GM23338 (cell line): Measurements from ENCODE around the gene JAKMIP2. TPM values are rescaled to one million over a fixed set of nuclear protein-coding genes. Genes with fewer than 3 reads are reported as not detected.

Experiments used
- ATAC-seq: fragments of 200-7000 bp; cut with Tn5 transposase; 3 replicates; pipeline ENCODE4 v1.9.1; 2020
- DNase-seq: peaks from one replicate; pipeline ENCODE4 v3.0.0-alpha.2; 2015; ENCODE audit warnings: low spot score
- H2AFZ ChIP-seq: fragments of 200-600 bp; sonication (generic); 2 replicates; pipeline ENCODE4 v1.8.0; 2016; ENCODE audit warnings: antibody characterized with exemption, mild to moderate bottlenecking, moderate library complexity
- H3F3A ChIP-seq: fragments of 200-600 bp; sonication (generic); replicated peaks from 2 replicates; pipeline ENCODE4 v1.8.0; 2017; ENCODE audit warnings: antibody characterized with exemption, mixed run types, low read depth
- H3K27ac ChIP-seq: fragments of 200-600 bp; sonication (generic); 2 replicates; pipeline ENCODE4 v1.6.1; 2016; ENCODE audit warnings: low read depth
- H3K27me3 ChIP-seq: fragments of 200-600 bp; sonication (generic); 2 replicates; pipeline ENCODE4 v1.8.0; 2016; ENCODE audit warnings: mild to moderate bottlenecking, mixed run types, moderate library complexity; ENCODE audit not compliant: insufficient read depth
- H3K36me3 ChIP-seq: fragments of 200-600 bp; sonication (generic); 2 replicates; pipeline ENCODE4 v1.8.0; 2016; ENCODE audit warnings: mild to moderate bottlenecking; ENCODE audit not compliant: insufficient read depth
- H3K4me1 ChIP-seq: fragments of 200-600 bp; sonication (generic); 2 replicates; pipeline ENCODE4 v1.8.0; 2016; ENCODE audit warnings: mild to moderate bottlenecking, moderate library complexity; ENCODE audit not compliant: insufficient read depth
- H3K4me2 ChIP-seq: fragments of 200-600 bp; sonication (generic); 2 replicates; pipeline ENCODE4 v1.7.1; 2017; ENCODE audit warnings: mixed run types
- H3K4me3 ChIP-seq: fragments of 200-600 bp; sonication (generic); 2 replicates; pipeline ENCODE4 v1.6.1; 2016; ENCODE audit warnings: mixed run types
- H3K79me2 ChIP-seq: fragments of 200-600 bp; sonication (generic); replicated peaks from 2 replicates; pipeline ENCODE4 v1.8.0; 2017; ENCODE audit warnings: mild to moderate bottlenecking; ENCODE audit not compliant: insufficient read depth
- H3K9me2 ChIP-seq: fragments of 200-600 bp; sonication (generic); 2 replicates; pipeline ENCODE4 v1.8.0; 2017; ENCODE audit not compliant: insufficient read depth
- H4K20me1 ChIP-seq: fragments of 200-600 bp; sonication (generic); replicated peaks from 2 replicates; pipeline ENCODE4 v1.8.0; 2017; ENCODE audit warnings: mild to moderate bottlenecking; ENCODE audit not compliant: insufficient read depth
- H3K27ac Mint-ChIP-seq: 2 replicates; pipeline ENCODE4 v1.8.0; 2020; ENCODE audit warnings: inconsistent platforms, mild to moderate bottlenecking, moderate library complexity, mixed read lengths
- H3K27me3 Mint-ChIP-seq: 3 replicates; pipeline ENCODE4 v1.8.0; 2022; ENCODE audit warnings: low read depth, mild to moderate bottlenecking, moderate library complexity, mixed read lengths, inconsistent platforms; ENCODE audit not compliant: insufficient read depth, poor library complexity
- H3K36me3 Mint-ChIP-seq: 3 replicates; pipeline ENCODE4 v1.8.0; 2021; ENCODE audit warnings: low read depth, mild to moderate bottlenecking, inconsistent platforms, moderate library complexity, mixed read lengths
- H3K4me1 Mint-ChIP-seq: 3 replicates; pipeline ENCODE4 v1.8.0; 2020; ENCODE audit warnings: mild to moderate bottlenecking, inconsistent platforms, mixed read lengths
- H3K4me3 Mint-ChIP-seq: 3 replicates; pipeline ENCODE4 v1.8.0; 2021; ENCODE audit warnings: moderate library complexity, mild to moderate bottlenecking, inconsistent platforms, mixed read lengths
- H3K9me3 Mint-ChIP-seq: 3 replicates; pipeline ENCODE4 v1.8.0; 2020; ENCODE audit warnings: moderate library complexity, mild to moderate bottlenecking, inconsistent platforms, mixed read lengths
- CREB1 ChIP-seq: fragments of 250-450 bp; sonication (Bioruptor Pico); IDR thresholded peaks from 2 replicates; pipeline ENCODE4 v1.5.0; 2020; ENCODE audit warnings: low read depth, mild to moderate bottlenecking, moderate library complexity
- ETS1 ChIP-seq: IDR thresholded peaks from 2 replicates; pipeline ENCODE4 v1.6.1; 2016; ENCODE audit warnings: antibody characterized with exemption
- EZH2 ChIP-seq: fragments of 200-600 bp; sonication (generic); IDR thresholded peaks from one replicate; pipeline ENCODE4 v1.8.0; 2017; ENCODE audit warnings: antibody characterized with exemption, mild to moderate bottlenecking, low read depth; ENCODE audit not compliant: unreplicated experiment
- NANOG ChIP-seq: IDR thresholded peaks from 2 replicates; pipeline ENCODE4 v1.6.1; 2016; ENCODE audit warnings: antibody characterized with exemption, borderline replicate concordance
- ZNF114 ChIP-seq: fragments of 250-450 bp; sonication (Bioruptor Pico); IDR thresholded peaks from 2 replicates; pipeline ENCODE4 v1.5.0; 2020; ENCODE audit warnings: mild to moderate bottlenecking, moderate library complexity
- ZNF331 ChIP-seq: fragments of 250-450 bp; sonication (Bioruptor Pico); IDR thresholded peaks from 2 replicates; pipeline ENCODE4 v1.5.0; 2020; ENCODE audit warnings: low read depth, mild to moderate bottlenecking, moderate library complexity
- ZNF462 ChIP-seq: fragments of 250-450 bp; sonication (Bioruptor Pico); IDR thresholded peaks from 2 replicates; pipeline ENCODE4 v1.5.0; 2020; ENCODE audit warnings: mild to moderate bottlenecking, moderate library complexity
- polyA plus RNA-seq: library from polyadenylated mRNA; unstranded; fragments of >200 nt; fragmentation: Nextera tagmentation; extraction: Ambion mirVana; gene quantifications from 2 replicates; pipeline ENCODE4 v1.2.1, GENCODE V29; 2016
- total RNA-seq: library from RNA; depleted of rRNA; stranded (reverse); fragments of >200 nt; shearing (Covaris generic); gene quantifications from 2 replicates; pipeline ENCODE4 v1.2.3, GENCODE V29; 2014

The JAKMIP2 gene
- total and polyA plus RNA-seq, 2 experiments from 2014 or later = 20.5 to 27.2 TPM

- TF ChIP-seq ZNF462 (no peak), ZNF331 (CRISPR knock-in tag) (no peak), ETS1 (no peak), ZNF114 (CRISPR knock-in tag) (no peak)
Measured at GRCh38 chr5:147801461-147801860, 18.9 kb upstream of the JAKMIP2 start (continued).

GRCh38 chr5:147800491-147800890, 18.0 kb upstream of the JAKMIP2 start:
- Histone ChIP-seq H2AFZ (no peak overlapping the region), H4K20me1 (no peaks in the 10 kb centered on the region), H3K79me2 (no peaks in the 10 kb centered on the region), H3K9me2 (no peaks in the 10 kb centered on the region), H3K27ac (no peak overlapping the region), H3K4me3 (no peak overlapping the region), H3K4me1 (peaks cover 14% of the 10 kb centered on the region), H3K4me2 (no peak overlapping the region), H3K27me3 (no peaks in the 10 kb centered on the region), H3F3A (no peaks in the 10 kb centered on the region), H3K36me3 (no peaks in the 10 kb centered on the region)
- H3K27me3 Mint-ChIP-seq = no peaks in the 10 kb centered on the region
- TF ChIP-seq NANOG (no peak), ZNF114 (CRISPR knock-in tag) (no peak), CREB1 (CRISPR knock-in tag) (no peak), ZNF331 (CRISPR knock-in tag) (no peak), ETS1 (no peak), EZH2 (no peak)
- H3K4me3 Mint-ChIP-seq = no peak overlapping the region
- no peaks in the 10 kb centered on the region for H3K9me3 Mint-ChIP-seq
- no peak for DNase-seq
- peaks cover 6% of the 10 kb centered on the region; the same call in 2 of the 3 replicates for H3K4me1 Mint-ChIP-seq
- no peak for ATAC-seq
- no peak overlapping the region for H3K27ac Mint-ChIP-seq
- no peaks in the 10 kb centered on the region for H3K36me3 Mint-ChIP-seq
